Measurements from ENCODE around the gene CSNK1G2.

The CSNK1G2 gene

DNA sequence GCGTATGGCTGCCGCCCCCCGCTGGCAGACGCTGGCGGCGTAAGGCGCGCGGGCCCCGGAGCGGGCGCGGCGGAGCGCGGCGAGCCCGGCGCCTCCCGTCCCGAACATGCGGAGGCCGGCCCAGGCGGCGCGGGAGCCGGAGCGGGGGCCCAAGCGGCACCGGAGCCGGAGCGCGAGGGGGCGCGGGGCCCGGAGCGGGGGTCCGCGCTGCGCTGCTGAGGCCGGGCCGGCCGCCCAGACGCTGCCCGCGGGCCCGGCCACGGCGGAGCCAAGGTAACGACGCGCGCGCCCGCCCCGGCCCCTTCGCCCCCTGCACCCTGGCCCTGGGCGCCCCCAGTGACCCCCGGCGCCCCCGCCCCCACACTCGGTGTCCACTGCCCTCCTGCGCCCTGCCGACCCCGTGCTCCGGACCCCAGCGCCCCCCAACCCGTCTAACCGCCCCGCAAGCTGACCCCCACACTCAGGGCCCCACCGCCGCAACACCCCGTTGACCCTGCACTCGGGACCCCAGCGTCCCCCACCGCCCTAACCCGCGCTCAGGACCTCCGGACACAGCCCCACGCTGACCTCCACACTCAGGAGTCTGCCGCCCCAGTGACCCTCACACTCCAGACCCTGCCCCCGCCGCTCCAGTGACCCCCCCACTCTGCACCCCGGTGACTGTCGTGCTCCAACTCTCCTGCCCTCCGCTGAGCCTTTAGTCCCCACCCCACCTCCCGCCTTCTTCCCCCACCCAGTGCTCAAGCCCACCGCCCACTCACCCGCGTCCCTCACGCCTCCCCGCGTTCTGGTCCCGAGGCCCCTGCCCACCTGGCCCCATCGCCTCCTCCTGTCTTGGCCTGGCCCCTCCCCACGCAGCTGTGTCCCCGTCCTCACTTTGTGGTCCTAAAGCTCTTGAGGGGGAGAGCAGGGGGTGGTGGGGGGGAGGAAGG is at the start of gene CSNK1G2:
TSS of gene CSNK1G2 (plus strand) at position 27 of the 932 bp plus-strand sequence. CDS start 28,601 bp downstream, outside the sequence.
- Histone ChIP-seq H3K9me3 (ENCODE audit: low read depth, low read length) (no peaks in the 10 kb centered on the region), H3K36me3 (ENCODE audit: insufficient read depth, low read length) (no peaks in the 10 kb centered on the region), H3K27ac (peak within 1 kb of the TSS; percentile 96), H3K9ac (ENCODE audit: insufficient read length) (peak within 1 kb of the TSS; percentile 91), H3K4me3 (peak within 1 kb of the TSS; percentile 95)
- TF ChIP-seq EZH2 (IDR thresholded peaks at IDR 0.05) (no peak), POLR2AphosphoS5 (IDR thresholded peaks at IDR 0.05; ENCODE audit: borderline replicate concordance, low read depth, low read length) (no peak), FOXP2 (optimal IDR thresholded peaks at IDR 0.05; ENCODE audit: control extremely low read depth, extremely low read length, insufficient read depth) (no peak)
- DNase-seq (ENCODE audit: low read depth, low spot score), result no peak

DNA sequence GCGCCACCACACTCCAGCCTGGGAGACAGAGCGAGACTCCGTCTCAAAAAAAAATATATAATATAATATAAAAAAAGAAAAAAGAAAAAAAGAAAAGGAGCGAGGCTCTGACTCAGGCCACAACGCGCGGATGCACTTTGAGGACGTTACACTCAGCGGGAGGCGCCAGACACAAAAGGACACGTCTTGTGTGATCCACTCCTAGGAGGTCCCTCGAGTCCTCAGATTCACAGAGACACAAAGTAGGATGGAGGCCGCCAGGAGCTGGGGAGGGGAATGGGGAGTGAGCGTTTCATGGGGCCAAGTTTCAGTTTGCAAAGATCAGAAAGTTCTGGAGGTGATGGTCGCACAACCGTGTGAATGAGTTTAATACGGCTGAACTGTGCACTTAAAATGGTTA is 47.2 kb upstream of the CSNK1G2 start:
- Histone ChIP-seq H3K27ac (no peak overlapping the region), H3K9me3 (ENCODE audit: low read depth, low read length) (no peaks in the 10 kb centered on the region), H3K9ac (ENCODE audit: insufficient read length) (no peak overlapping the region), H3K36me3 (ENCODE audit: insufficient read depth, low read length) (no peaks in the 10 kb centered on the region), H3K4me3 (no peak overlapping the region)
- DNase-seq (ENCODE audit: low read depth, low spot score), result no peak
- no peak for TF ChIP-seq FOXP2 (optimal IDR thresholded peaks at IDR 0.05; ENCODE audit: control extremely low read depth, extremely low read length, insufficient read depth)
- TF ChIP-seq EZH2 (IDR thresholded peaks at IDR 0.05), result no peak
- TF ChIP-seq POLR2AphosphoS5 (IDR thresholded peaks at IDR 0.05; ENCODE audit: borderline replicate concordance, low read depth, low read length), result no peak

DNA sequence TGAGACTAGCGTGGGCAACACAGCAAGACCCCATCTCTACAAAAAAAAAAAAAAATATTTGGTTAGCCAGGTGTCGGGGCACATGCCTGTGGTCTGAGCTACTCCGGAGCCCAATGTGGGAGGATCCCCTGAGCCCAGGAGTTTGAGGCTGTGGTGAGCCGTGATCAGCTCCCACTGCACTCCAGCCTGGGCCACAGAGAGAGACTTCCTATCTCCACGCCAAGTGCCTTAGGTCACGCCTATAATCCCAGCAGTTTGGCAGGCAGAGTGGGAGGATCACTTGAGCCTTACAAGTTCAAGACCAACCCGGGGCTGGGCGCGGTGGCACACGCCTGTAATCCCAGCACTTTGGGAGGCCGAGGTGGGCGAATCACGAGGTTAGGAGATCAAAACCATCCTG is 44.5 kb upstream of the CSNK1G2 start:
- no peak for TF ChIP-seq FOXP2 (optimal IDR thresholded peaks at IDR 0.05; ENCODE audit: control extremely low read depth, extremely low read length, insufficient read depth)
- no peak for TF ChIP-seq POLR2AphosphoS5 (IDR thresholded peaks at IDR 0.05; ENCODE audit: borderline replicate concordance, low read depth, low read length)
- TF ChIP-seq EZH2 (IDR thresholded peaks at IDR 0.05), result no peak
- Histone ChIP-seq H3K4me3 (no peak overlapping the region), H3K9me3 (ENCODE audit: low read depth, low read length) (no peaks in the 10 kb centered on the region), H3K36me3 (ENCODE audit: insufficient read depth, low read length) (no peaks in the 10 kb centered on the region), H3K9ac (ENCODE audit: insufficient read length) (no peak overlapping the region), H3K27ac (no peak overlapping the region)
- no peak for DNase-seq (ENCODE audit: low read depth, low spot score)

DNA sequence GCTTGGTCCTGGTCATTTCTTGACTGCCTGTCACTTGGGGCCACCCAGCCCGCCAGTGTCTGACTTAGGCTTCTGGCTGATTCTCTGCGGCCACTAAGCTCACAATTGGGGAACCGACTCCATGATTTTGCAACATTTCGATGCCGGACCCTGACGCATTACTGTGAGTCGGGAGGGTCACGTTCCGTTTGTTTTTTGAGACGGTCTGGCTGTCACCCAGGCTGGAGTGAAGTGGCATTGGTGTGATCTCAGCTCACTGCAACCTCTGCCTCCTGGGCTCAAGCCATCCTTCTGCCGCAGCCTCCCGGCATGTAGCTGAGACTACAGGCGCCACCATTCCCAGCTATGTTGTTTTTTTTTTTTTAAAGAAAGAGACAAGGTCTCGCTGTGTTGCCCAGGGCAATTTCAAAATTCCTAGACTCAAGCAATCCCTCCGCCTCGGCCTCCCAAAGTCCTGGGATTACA is 39.0 kb upstream of the CSNK1G2 start:
- H3K4me3 ChIP-seq, result no peak overlapping the region
- H3K9me3 ChIP-seq (ENCODE audit: low read depth, low read length), result no peaks in the 10 kb centered on the region
- no peak overlapping the region for H3K27ac ChIP-seq
- no peak for DNase-seq (ENCODE audit: low read depth, low spot score)
- H3K9ac ChIP-seq (ENCODE audit: insufficient read length), result no peak overlapping the region
- TF ChIP-seq EZH2 (IDR thresholded peaks at IDR 0.05), result no peak
- no peak for TF ChIP-seq FOXP2 (optimal IDR thresholded peaks at IDR 0.05; ENCODE audit: control extremely low read depth, extremely low read length, insufficient read depth)
- TF ChIP-seq POLR2AphosphoS5 (IDR thresholded peaks at IDR 0.05; ENCODE audit: borderline replicate concordance, low read depth, low read length), result no peak
- H3K36me3 ChIP-seq (ENCODE audit: insufficient read depth, low read length), result peaks cover 4% of the 10 kb centered on the region; the same call in 1 of the 2 replicates

DNA sequence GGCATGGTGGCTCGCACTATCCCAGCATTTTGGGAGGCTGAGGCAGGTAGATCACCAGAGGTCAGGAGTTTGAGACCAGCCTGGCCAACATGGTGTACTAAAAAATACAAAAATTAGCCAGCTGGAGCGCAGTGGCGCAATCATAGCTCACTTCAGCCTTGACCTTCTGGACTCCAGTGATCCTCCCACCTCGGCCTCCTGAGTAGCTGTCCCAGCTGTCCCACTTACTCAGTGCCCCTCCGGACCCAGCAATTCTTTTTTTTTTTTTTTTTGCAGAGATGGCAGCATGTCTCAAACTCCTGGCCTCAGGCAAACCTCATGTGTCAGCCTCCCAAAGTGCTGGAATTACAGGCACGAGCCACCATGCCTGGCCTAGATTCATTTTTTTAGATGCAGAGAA is 38.0 kb upstream of the CSNK1G2 start:
- H3K9me3 ChIP-seq (ENCODE audit: low read depth, low read length), result no peaks in the 10 kb centered on the region

DNA sequence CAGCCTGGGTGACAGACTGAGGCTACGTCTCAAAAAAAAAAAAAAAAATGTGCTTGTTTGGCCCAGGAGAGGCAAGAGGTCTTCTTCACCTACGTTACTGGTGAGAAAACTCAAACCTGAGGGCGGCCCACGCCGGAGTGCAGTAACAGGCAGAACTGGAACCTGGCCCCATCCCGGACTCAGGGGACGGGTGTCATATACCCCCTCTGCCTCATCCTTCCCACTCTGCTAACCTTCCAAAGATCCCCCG is 36.2 kb upstream of the CSNK1G2 start:
- DNase-seq (ENCODE audit: low read depth, low spot score), result no peak
- Histone ChIP-seq H3K36me3 (ENCODE audit: insufficient read depth, low read length) (peaks cover 6% of the 10 kb centered on the region; the same call in 1 of the 2 replicates), H3K9ac (ENCODE audit: insufficient read length) (peak overlapping the region; percentile 56), H3K27ac (peak overlapping the region; percentile 73), H3K9me3 (ENCODE audit: low read depth, low read length) (no peaks in the 10 kb centered on the region), H3K4me3 (peak overlapping the region; percentile 90)
- TF ChIP-seq FOXP2 (optimal IDR thresholded peaks at IDR 0.05; ENCODE audit: control extremely low read depth, extremely low read length, insufficient read depth), result no peak
- no peak for TF ChIP-seq POLR2AphosphoS5 (IDR thresholded peaks at IDR 0.05; ENCODE audit: borderline replicate concordance, low read depth, low read length)
- TF ChIP-seq EZH2 (IDR thresholded peaks at IDR 0.05), result no peak

More for the DNA sequence above, 38.0 kb upstream of the CSNK1G2 start:
- H3K9ac ChIP-seq (ENCODE audit: insufficient read length), result no peak overlapping the region
- TF ChIP-seq POLR2AphosphoS5 (IDR thresholded peaks at IDR 0.05; ENCODE audit: borderline replicate concordance, low read depth, low read length) (no peak), EZH2 (IDR thresholded peaks at IDR 0.05) (no peak), FOXP2 (optimal IDR thresholded peaks at IDR 0.05; ENCODE audit: control extremely low read depth, extremely low read length, insufficient read depth) (no peak)
- no peak for DNase-seq (ENCODE audit: low read depth, low spot score)
- peaks cover 6% of the 10 kb centered on the region; the same call in 1 of the 2 replicates for H3K36me3 ChIP-seq (ENCODE audit: insufficient read depth, low read length)
- H3K27ac ChIP-seq, result peak overlapping the region; percentile 71; the same call in 1 of the 2 replicates
- H3K4me3 ChIP-seq, result no peak overlapping the region

DNA sequence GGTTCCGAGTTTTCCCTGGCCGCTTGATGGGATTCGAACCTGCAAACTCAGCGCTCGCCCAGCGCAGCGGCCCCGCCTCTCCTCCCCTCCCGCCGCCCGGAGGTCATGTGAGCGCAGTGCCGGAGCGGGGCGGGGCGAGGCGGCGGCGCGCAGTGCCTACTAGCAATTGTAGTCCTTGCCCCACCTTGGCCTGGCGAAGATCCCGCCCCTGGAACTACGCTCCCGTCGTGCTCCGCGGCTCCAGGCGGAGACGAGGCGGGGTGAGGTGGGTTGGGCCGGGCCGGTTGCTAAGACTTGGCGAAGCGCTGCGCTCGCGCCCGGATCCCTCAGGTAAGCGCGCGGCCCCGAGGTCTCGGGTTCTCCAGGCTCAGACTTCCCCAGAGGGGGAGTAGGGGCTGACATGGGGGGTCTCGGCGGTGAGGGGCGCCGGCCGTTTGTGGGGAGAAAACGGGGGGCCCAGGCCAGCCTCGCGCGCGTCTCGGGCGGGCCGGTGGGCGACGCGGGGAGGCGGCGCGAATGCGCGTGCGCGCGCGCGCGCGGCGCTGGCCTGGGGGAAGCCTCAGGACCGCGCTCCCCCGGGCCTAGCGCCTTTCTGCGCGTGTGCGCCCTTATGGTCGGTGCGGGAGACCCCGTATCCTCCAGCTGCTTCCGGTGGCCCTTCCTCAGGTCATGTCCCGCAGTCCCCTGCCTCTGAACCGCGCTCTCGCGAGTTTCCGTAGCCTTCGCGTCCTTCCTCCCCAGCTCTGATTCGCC is 35.7 kb upstream of the CSNK1G2 start, which contains the start of the genes ADAT3 and SCAMP4:
TSS of gene ADAT3 (plus strand) at position 290 of the 753 bp plus-strand sequence. CDS start 6,649 bp downstream, outside the sequence.
TSS of gene SCAMP4 (plus strand) at position 290 of the 753 bp plus-strand sequence. CDS start 9,621 bp downstream, outside the sequence.
- TF ChIP-seq POLR2AphosphoS5 (IDR thresholded peaks at IDR 0.05; ENCODE audit: borderline replicate concordance, low read depth, low read length) (peak; percentile 88), EZH2 (IDR thresholded peaks at IDR 0.05) (no peak)
- Histone ChIP-seq H3K27ac (peak within 1 kb of the TSS; percentile 85), H3K9me3 (ENCODE audit: low read depth, low read length) (no peaks in the 10 kb centered on the region), H3K9ac (ENCODE audit: insufficient read length) (peak within 1 kb of the TSS; percentile 90), H3K4me3 (peak within 1 kb of the TSS; percentile 90), H3K36me3 (ENCODE audit: insufficient read depth, low read length) (peaks cover 6% of the 10 kb centered on the region; the same call in 1 of the 2 replicates)
- peak; percentile 88 for DNase-seq (ENCODE audit: low read depth, low spot score)

All from SK-N-MC (cell line).